ENCODE data around the gene BACH2. TPM values are rescaled to one million over a fixed set of nuclear protein-coding genes. Genes with fewer than 3 reads are reported as not detected.

BACH2 gene
- total and polyA plus RNA-seq, 2 of the 4 experiments (the other 2 are of a cell fraction), result 1.3 to 1.4 TPM

DNA sequence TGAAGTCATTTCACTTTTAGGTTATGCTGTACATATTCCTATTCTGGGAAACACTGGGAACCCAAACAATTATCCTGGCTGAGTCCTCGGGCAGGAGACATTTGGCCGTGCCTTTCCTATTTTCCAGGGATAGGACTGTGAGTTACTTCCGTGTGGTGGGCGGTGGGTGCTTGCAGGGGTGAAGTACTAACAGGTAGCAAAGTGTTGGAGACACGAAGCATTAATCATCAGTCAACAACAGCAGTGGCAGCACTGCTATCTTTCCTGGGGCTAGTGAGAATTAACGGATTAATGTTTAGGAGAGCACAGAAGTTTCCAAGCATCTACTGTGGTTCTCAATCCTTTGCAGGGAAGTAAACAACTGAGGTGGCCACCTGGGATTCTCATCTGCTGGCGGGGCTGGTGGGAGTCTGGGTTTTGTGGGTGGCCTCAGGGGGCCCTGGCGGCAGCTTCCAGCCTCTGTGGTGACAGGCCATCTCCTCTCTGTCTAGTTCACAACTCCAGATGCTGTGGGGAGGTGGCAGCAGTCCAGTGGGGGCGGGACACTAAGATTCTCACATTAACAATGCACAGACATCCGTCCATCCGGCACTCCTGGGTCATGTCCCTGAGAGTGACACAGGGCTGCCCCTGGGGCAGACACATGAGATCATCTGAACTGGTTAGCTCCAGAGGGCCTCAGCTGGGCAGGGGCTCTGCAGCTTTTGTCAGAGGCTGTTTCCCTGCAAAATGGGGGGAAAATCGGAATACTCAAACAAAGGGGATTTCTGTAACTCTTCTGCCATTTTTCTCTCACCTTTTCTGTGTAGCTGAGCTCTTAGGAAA is 311.5 kb downstream of the BACH2 start (continued):
- TF ChIP-seq, protein P1, sequence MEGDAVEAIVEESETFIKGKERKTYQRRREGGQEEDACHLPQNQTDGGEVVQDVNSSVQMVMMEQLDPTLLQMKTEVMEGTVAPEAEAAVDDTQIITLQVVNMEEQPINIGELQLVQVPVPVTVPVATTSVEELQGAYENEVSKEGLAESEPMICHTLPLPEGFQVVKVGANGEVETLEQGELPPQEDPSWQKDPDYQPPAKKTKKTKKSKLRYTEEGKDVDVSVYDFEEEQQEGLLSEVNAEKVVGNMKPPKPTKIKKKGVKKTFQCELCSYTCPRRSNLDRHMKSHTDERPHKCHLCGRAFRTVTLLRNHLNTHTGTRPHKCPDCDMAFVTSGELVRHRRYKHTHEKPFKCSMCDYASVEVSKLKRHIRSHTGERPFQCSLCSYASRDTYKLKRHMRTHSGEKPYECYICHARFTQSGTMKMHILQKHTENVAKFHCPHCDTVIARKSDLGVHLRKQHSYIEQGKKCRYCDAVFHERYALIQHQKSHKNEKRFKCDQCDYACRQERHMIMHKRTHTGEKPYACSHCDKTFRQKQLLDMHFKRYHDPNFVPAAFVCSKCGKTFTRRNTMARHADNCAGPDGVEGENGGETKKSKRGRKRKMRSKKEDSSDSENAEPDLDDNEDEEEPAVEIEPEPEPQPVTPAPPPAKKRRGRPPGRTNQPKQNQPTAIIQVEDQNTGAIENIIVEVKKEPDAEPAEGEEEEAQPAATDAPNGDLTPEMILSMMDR (conservative IDR thresholded peaks at IDR 0.05; ENCODE audit: low read depth, low read length), result no peak
- TF ChIP-seq CHD1 (IDR thresholded peaks at IDR 0.05; ENCODE audit: low read depth, low read length), result no peak

DNA sequence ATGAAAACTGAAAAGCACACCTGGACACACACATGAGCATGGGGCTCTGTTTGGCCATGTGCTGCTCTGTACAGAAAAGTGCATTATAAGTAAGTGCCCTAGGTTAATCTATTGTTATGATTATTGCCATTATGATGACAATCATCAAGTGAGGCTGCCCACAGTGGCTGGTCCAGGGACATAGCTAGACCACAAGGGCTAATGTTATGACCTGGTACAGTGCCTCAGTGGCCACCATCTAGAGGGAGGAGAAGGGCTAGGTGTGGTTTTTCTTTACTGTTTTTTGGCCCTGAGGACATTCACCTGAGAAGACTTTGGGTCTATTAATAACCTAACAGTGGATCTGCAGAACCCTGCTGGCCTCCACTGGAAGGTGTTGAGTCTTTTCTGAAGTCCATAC is 316.3 kb downstream of the BACH2 start:
- Histone ChIP-seq H3K23ac (ENCODE audit: low read depth, low read length) (no peak overlapping the region), H3K4me1 (ENCODE audit: control insufficient read depth, insufficient read depth, low read length) (peaks cover 10% of the 10 kb centered on the region), H2BK5ac (ENCODE audit: low read depth, low read length, poor library complexity, severe bottlenecking) (no peak overlapping the region), H2BK120ac (ENCODE audit: low read depth, low read length) (no peak overlapping the region), H3K4ac (ENCODE audit: low read depth, low read length) (no peak overlapping the region), H3K14ac (replicated peaks; ENCODE audit: low read depth, low read length) (no peak overlapping the region), H3K18ac (ENCODE audit: low read depth, low read length) (no peak overlapping the region), H3K9ac (ENCODE audit: low read depth, low read length) (no peak overlapping the region), H2AFZ (replicated peaks; ENCODE audit: low read length, poor library complexity) (no peak overlapping the region), H3K4me2 (ENCODE audit: low read depth, low read length) (no peak overlapping the region), H4K8ac (ENCODE audit: low read depth in 2 of 2, low read length in 2 of 2) (no peak overlapping the region), H2BK15ac (ENCODE audit: low read depth, low read length) (0 out of 3 replicates have a peak overlapping the region, but pooled peaks have one; percentile 6), H2AK5ac (ENCODE audit: low read depth, low read length) (no peak overlapping the region), H3K27me3 (ENCODE audit: control insufficient read depth, insufficient read depth, low read length) (no peaks in the 10 kb centered on the region), H4K91ac (ENCODE audit: insufficient read depth, low read depth, low read length) (no peak overlapping the region), H4K20me1 (ENCODE audit: insufficient read depth, low read length) (no peaks in the 10 kb centered on the region), H4K5ac (ENCODE audit: low read depth, low read length) (no peak overlapping the region), H3K79me1 (ENCODE audit: low read depth in 1 of 2, low read length in 2 of 2) (no peaks in the 10 kb centered on the region), H3K36me3 (ENCODE audit: control insufficient read depth, insufficient read depth, low read length) (no peaks in the 10 kb centered on the region), H3K27ac (ENCODE audit: insufficient read depth, low read length) (no peak overlapping the region), H3K9me1 (ENCODE audit: insufficient read depth, low read length) (peaks cover 3% of the 10 kb centered on the region; the same call in 1 of the 2 replicates), H3K4me3 (ENCODE audit: insufficient read depth, low read depth, low read length) (no peak overlapping the region), H3K56ac (ENCODE audit: extremely low read depth, insufficient read depth, low read length) (no peak overlapping the region), H3K9me3 (ENCODE audit: control insufficient read depth, insufficient read depth, low read length) (no peaks in the 10 kb centered on the region), H2BK20ac (ENCODE audit: low read depth, low read length) (no peak overlapping the region), H2AK9ac (replicated peaks; ENCODE audit: low read depth, low read length, poor library complexity) (no peak overlapping the region)
- no TSS peak for BruUV-seq (replicated peaks)
- DNase-seq (no peak), ATAC-seq (ENCODE audit: low read depth) (no peak)
- in situ Hi-C loops (cut with MboI; ENCODE audit: low sequenced_read_pairs) (no loop called here), dilution Hi-C loops (cut with HindIII; ENCODE audit: low sequenced_read_pairs, unreplicated experiment) (no loop called here), intact Hi-C loops (cut with micrococcal nuclease) (no loop called here)
- ChIA-PET POLR2A (ENCODE audit: unreplicated experiment) (no interaction called here), CTCF (no interaction called here)
- TF ChIP-seq RCOR1 (IDR thresholded peaks at IDR 0.05; ENCODE audit: insufficient replicate concordance, low read length), result no peak
- no peak for TF ChIP-seq CHD1 (IDR thresholded peaks at IDR 0.05; ENCODE audit: low read depth, low read length)
- no peak for TF ChIP-seq NFE2L2 (IDR thresholded peaks at IDR 0.05; ENCODE audit: low read depth, low read length)
- TF ChIP-seq, protein P1 (conservative IDR thresholded peaks at IDR 0.05; ENCODE audit: low read depth, low read length), result no peak
- TF ChIP-seq, protein P2, sequence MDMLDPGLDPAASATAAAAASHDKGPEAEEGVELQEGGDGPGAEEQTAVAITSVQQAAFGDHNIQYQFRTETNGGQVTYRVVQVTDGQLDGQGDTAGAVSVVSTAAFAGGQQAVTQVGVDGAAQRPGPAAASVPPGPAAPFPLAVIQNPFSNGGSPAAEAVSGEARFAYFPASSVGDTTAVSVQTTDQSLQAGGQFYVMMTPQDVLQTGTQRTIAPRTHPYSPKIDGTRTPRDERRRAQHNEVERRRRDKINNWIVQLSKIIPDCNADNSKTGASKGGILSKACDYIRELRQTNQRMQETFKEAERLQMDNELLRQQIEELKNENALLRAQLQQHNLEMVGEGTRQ (IDR thresholded peaks at IDR 0.05; ENCODE audit: low read depth, low read length), result no peak
- TF ChIP-seq FOS (IDR thresholded peaks at IDR 0.05; ENCODE audit: low read depth, low read length), result no peak
- TF ChIP-seq, protein P3, sequence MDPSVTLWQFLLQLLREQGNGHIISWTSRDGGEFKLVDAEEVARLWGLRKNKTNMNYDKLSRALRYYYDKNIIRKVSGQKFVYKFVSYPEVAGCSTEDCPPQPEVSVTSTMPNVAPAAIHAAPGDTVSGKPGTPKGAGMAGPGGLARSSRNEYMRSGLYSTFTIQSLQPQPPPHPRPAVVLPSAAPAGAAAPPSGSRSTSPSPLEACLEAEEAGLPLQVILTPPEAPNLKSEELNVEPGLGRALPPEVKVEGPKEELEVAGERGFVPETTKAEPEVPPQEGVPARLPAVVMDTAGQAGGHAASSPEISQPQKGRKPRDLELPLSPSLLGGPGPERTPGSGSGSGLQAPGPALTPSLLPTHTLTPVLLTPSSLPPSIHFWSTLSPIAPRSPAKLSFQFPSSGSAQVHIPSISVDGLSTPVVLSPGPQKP (IDR thresholded peaks at IDR 0.05; ENCODE audit: borderline replicate concordance, low read depth, low read length), result no peak
- TF ChIP-seq MAFK (IDR thresholded peaks at IDR 0.05; ENCODE audit: low read depth, low read length), result no peak
- TF ChIP-seq RAD21 (IDR thresholded peaks at IDR 0.05; ENCODE audit: low read length), result no peak
- TF ChIP-seq POLR2A (IDR thresholded peaks at IDR 0.05; ENCODE audit: low read depth, low read length), result no peak
